Measurements from ENCODE around the gene TSC22D2.

TSC22D2 gene

DNA sequence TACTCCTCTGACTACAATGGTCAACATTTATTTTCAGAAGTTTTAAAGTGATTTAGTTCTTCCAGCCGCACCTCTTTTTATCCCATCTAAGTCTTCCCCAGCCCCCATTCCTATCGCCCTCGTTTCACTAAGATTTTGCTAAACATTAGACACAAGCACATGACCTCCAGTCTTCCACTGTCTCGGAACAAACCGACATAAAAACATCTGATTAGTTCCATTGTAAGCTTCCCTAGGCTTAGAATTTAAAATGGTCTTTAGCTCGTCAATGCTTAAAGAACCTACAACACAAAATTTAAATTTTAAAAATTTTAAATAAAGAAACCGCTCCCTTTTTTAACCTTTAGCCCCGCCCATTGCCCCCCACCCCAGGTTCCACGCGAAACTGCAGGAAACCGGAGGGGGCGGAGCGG is 284 bp upstream of the TSC22D2 start:
- TF ChIP-seq, protein P1, sequence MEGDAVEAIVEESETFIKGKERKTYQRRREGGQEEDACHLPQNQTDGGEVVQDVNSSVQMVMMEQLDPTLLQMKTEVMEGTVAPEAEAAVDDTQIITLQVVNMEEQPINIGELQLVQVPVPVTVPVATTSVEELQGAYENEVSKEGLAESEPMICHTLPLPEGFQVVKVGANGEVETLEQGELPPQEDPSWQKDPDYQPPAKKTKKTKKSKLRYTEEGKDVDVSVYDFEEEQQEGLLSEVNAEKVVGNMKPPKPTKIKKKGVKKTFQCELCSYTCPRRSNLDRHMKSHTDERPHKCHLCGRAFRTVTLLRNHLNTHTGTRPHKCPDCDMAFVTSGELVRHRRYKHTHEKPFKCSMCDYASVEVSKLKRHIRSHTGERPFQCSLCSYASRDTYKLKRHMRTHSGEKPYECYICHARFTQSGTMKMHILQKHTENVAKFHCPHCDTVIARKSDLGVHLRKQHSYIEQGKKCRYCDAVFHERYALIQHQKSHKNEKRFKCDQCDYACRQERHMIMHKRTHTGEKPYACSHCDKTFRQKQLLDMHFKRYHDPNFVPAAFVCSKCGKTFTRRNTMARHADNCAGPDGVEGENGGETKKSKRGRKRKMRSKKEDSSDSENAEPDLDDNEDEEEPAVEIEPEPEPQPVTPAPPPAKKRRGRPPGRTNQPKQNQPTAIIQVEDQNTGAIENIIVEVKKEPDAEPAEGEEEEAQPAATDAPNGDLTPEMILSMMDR (IDR thresholded peaks at IDR 0.05) = no peak
- no peak for TF ChIP-seq ZFX (IDR thresholded peaks at IDR 0.05; ENCODE audit: borderline replicate concordance)
- H3K27ac ChIP-seq = peak overlapping the region; percentile 99

DNA sequence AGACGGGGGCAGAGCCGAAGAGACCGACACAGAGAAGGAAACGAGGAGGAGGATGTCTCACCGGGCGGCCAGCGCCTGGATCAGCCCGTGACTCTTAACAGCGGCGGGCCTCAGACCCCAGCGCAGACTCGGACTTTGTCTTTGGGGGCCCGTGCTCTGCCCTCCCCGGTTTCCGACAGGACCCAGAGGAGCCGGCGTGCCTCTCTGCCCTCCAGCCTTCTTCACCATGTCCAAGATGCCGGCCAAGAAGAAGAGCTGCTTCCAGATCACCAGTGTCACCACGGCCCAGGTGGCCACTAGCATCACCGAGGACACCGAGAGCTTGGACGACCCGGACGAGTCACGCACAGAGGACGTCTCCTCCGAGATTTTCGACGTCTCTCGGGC is 1.0 kb downstream of the TSC22D2 start:
- peak overlapping the region; percentile 99 for H3K27ac ChIP-seq
- TF ChIP-seq, protein P1 (IDR thresholded peaks at IDR 0.05) = no peak
- TF ChIP-seq ZFX (IDR thresholded peaks at IDR 0.05; ENCODE audit: borderline replicate concordance) = no peak

DNA sequence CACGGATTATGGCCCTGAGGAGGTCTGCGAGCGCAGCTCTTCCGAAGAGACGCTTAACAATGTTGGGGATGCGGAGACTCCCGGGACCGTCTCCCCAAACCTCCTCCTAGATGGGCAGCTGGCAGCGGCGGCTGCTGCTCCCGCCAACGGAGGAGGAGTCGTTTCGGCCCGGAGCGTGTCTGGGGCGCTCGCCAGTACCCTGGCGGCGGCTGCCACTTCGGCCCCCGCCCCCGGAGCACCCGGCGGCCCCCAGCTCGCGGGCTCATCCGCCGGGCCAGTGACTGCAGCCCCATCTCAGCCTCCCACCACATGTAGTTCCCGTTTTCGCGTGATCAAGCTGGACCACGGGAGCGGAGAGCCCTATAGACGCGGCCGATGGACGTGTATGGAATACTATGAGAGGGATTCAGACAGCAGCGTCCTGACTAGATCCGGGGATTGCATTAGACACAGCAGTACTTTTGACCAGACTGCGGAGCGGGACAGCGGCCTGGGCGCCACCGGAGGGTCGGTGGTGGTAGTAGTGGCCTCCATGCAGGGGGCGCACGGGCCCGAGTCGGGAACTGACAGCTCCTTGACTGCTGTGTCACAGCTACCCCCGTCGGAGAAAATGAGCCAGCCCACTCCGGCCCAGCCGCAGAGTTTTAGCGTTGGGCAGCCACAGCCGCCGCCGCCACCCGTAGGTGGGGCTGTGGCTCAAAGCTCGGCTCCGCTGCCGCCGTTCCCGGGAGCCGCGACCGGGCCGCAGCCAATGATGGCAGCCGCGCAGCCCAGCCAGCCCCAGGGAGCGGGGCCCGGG is 1.6 kb downstream of the TSC22D2 start:
- peak overlapping the region; percentile 99 for H3K27ac ChIP-seq
- TF ChIP-seq, protein P1 (IDR thresholded peaks at IDR 0.05) = peak; percentile 76
- TF ChIP-seq ZFX (IDR thresholded peaks at IDR 0.05; ENCODE audit: borderline replicate concordance) = no peak

DNA sequence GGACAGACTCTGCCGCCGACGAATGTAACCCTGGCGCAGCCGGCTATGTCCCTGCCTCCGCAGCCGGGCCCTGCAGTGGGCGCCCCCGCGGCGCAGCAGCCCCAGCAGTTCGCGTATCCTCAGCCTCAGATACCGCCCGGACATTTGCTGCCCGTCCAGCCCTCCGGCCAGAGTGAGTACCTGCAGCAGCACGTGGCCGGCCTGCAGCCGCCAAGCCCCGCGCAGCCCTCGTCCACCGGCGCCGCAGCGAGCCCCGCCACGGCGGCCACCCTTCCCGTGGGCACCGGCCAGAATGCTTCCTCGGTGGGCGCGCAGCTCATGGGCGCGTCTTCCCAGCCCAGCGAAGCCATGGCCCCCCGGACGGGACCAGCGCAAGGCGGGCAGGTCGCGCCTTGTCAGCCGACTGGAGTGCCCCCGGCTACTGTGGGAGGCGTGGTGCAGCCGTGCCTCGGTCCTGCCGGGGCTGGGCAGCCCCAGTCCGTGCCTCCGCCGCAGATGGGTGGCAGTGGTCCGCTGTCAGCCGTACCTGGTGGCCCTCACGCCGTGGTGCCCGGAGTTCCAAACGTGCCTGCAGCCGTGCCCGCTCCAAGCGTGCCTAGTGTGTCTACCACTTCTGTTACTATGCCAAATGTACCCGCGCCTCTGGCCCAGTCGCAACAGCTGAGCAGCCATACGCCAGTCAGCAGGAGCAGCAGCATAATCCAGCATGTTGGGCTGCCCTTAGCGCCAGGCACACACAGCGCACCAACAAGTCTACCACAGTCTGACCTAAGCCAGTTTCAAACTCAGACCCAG is 2.4 kb downstream of the TSC22D2 start:
- H3K27ac ChIP-seq = peak overlapping the region; percentile 99
- TF ChIP-seq ZFX (IDR thresholded peaks at IDR 0.05; ENCODE audit: borderline replicate concordance) = no peak
- TF ChIP-seq, protein P1 (IDR thresholded peaks at IDR 0.05) = peak; percentile 30

DNA sequence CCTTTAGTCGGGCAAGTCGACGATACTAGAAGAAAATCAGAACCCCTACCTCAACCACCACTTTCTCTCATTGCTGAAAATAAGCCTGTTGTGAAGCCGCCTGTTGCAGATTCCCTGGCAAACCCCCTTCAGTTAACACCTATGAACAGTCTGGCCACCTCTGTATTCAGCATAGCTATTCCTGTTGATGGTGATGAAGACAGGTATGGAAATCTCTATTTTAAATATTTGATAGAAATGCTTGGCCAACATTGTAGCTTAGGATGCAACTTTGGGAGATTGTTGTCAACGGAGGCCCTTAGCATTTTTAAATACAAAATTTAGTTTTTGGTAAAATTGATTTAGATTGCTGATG is 3.0 kb downstream of the TSC22D2 start:
- TF ChIP-seq ZFX (IDR thresholded peaks at IDR 0.05; ENCODE audit: borderline replicate concordance) = no peak
- TF ChIP-seq, protein P1 (IDR thresholded peaks at IDR 0.05) = no peak
- H3K27ac ChIP-seq = no peak overlapping the region; the same call in 1 of the 2 replicates

DNA sequence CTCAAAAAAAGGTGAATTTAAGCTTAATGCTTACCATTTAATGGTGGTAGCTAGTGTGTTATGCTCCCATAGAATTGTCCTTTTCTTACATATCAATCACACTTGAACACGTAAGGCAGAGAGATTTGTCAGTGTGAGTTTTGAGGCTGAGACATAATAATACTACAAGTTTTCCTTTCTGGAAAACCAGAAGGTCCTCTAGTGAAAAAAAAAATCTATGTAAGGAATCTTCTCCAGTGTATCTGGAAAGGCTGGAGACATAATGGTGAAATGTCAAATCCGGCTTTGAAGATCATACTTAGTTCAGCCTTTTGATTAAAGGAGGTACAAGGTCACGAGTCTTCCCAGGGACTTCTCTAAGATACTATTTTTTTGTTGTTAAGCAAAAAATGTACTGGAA is 3.4 kb downstream of the TSC22D2 start:
- TF ChIP-seq, protein P1 (IDR thresholded peaks at IDR 0.05) = no peak
- no peak for TF ChIP-seq ZFX (IDR thresholded peaks at IDR 0.05; ENCODE audit: borderline replicate concordance)
- H3K27ac ChIP-seq = no peak overlapping the region

DNA sequence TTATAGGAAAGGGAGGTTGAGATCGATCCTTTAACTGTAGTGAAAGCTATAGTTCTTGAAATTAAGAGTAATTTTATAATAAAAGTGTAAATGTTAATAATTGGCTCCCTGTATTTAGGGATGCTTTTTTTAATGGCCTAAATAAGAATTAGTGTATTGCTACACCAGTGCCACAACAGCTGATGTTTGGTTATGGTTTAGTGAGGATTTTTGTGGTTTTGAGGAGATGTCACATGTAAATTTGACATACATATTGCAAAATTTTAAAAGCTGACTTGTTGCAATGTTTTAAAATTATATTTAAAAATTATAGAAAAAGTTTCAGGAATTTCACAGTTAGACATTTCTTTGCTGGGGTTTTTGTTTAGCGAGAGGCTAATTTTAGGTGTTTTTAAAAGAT is 3.9 kb downstream of the TSC22D2 start:
- TF ChIP-seq, protein P1 (IDR thresholded peaks at IDR 0.05) = no peak
- TF ChIP-seq ZFX (IDR thresholded peaks at IDR 0.05; ENCODE audit: borderline replicate concordance) = no peak
- H3K27ac ChIP-seq = no peak overlapping the region
